Fibroblast of peridontal ligament (primary cell): ENCODE measurements around the gene DYNLT2.

Experiments used
- DNase-seq: peaks from one replicate; pipeline ENCODE4 v3.0.0-alpha.2; 2010; ENCODE audit errors: extremely low read depth

DYNLT2 gene

GRCh38 chr6:169738976-169739529, 12.3 kb downstream of the DYNLT2 start:
- peak; percentile 4 for DNase-seq

- peak; percentile 59 for DNase-seq
Measured at GRCh38 chr6:169738204-169738975, 13.0 kb downstream of the DYNLT2 start.

GRCh38 chr6:169729961-169730360, 21.4 kb downstream of the DYNLT2 start:
- no peak for DNase-seq

GRCh38 chr6:169726963-169727362, 24.4 kb downstream of the DYNLT2 start:
- no peak for DNase-seq

GRCh38 chr6:169726049-169726400, 25.3 kb downstream of the DYNLT2 start:
- DNase-seq, result no peak

GRCh38 chr6:169725125-169726048, 26.0 kb downstream of the DYNLT2 start:
- DNase-seq, result peak; percentile 67

GRCh38 chr6:169724494-169725124, 26.8 kb downstream of the DYNLT2 start, which contains the start of gene PHF10:
Gene PHF10 (minus strand): TSS chr6:169724500. CDS start chr6:169723931, 569 bp downstream.
- peak; percentile 20 for DNase-seq

GRCh38 chr6:169723991-169724493, 27.3 kb downstream of the DYNLT2 start:
- DNase-seq, result no peak

GRCh38 chr6:169723200-169723909, 28.0 kb downstream of the DYNLT2 start:
- peak; percentile 66 for DNase-seq

GRCh38 chr6:169722362-169723199, 28.8 kb downstream of the DYNLT2 start:
- peak; percentile 48 for DNase-seq

- DNase-seq, result no peak
Measured at GRCh38 chr6:169720207-169720855, 31.0 kb downstream of the DYNLT2 start.

- DNase-seq, result no peak
Measured at GRCh38 chr6:169719117-169719516, 32.3 kb downstream of the DYNLT2 start.

GRCh38 chr6:169714595-169714994, 36.8 kb downstream of the DYNLT2 start:
- DNase-seq, result no peak

GRCh38 chr6:169714178-169714577, 37.2 kb downstream of the DYNLT2 start:
- no peak for DNase-seq

GRCh38 chr6:169710009-169710408, 41.4 kb downstream of the DYNLT2 start:
- no peak for DNase-seq

GRCh38 chr6:169709293-169709692, 42.1 kb downstream of the DYNLT2 start:
- no peak for DNase-seq

GRCh38 chr6:169707772-169708171, 43.6 kb downstream of the DYNLT2 start:
- DNase-seq, result no peak

GRCh38 chr6:169702840-169703246, 48.5 kb downstream of the DYNLT2 start:
- no peak for DNase-seq
